UCSD-AML1 (cell line): ENCODE data around the gene NFASC.

ENCODE experiments used
- DNase-seq: peaks from one replicate; lab custom pipeline; 2025; ENCODE audit not compliant: unreplicated experiment; lab: John Stamatoyannopoulos, UW

Gene NFASC

GRCh38 chr1:205032508-205032907 is 161.8 kb downstream of the NFASC start:
- DNase-seq = no peak

- no peak for DNase-seq
Observed at GRCh38 chr1:205037539-205037938, 166.9 kb downstream of the NFASC start.

DNA sequence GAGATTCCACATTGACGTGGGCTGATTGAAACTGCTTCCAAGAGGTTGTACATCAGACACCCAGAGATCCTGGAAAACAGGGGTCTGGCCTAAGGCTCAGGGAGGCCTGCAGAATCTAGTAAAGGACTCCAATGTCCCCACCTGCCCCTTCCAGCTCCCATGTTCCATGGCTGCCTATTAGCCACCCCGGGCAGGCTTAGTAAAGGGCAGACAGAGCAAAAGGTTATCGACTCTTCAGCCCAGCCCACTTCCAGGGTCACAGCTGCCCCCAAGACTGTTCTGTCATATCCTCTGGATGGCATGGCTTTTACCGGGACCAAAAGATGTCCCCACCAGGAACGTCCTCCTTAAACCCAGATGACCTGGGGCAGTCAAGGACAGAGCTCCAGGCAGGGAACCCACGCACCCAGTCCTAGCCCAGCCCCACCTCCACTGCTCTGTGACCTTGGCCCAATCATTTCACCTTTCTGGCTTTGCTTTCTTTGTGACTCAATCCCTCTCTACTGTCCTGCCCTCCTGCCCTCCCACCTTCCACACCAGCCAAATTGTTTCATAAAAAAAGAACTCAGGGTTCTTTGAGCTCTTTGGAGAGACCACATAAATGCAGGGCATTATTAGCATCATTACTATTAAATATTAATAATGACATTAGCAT is 167.6 kb downstream of the NFASC start:
- no peak for DNase-seq

DNA sequence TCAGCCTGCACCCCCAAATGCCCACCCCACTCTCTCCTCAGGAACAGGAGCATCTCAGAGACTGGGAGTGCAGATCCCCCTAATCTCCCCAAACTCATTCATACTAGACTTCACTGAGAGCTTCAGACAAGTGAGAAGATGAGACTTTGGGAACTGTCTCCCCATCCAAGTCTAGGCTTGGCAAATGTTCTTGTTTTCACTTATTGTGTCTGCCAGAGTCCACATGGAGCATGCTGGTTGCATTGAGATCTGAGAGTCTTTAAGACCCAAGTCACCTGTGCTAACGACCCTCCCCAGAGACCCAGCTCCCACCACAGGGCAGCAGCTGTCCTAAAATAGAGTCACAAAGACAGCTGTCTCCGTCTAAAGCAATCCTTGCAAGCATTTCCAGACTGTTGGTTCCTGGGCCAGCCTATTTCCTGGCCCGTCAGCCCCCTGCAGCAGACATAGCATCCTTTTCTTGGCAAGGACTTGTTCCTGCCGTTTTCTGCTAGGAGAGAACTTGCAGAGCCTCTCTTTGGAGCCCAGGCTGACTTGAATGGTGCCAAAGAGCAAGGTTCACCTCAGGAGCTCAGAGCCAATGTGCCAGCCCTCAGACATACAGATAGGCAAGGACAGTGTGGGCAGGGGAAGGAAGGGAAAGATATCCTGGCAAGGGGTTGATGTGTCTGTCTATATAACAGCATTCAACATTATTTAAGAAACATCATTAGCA is 170.5 kb downstream of the NFASC start:
- no peak for DNase-seq

GRCh38 chr1:205041998-205042910 is 171.6 kb downstream of the NFASC start:
- DNase-seq = no peak

DNA sequence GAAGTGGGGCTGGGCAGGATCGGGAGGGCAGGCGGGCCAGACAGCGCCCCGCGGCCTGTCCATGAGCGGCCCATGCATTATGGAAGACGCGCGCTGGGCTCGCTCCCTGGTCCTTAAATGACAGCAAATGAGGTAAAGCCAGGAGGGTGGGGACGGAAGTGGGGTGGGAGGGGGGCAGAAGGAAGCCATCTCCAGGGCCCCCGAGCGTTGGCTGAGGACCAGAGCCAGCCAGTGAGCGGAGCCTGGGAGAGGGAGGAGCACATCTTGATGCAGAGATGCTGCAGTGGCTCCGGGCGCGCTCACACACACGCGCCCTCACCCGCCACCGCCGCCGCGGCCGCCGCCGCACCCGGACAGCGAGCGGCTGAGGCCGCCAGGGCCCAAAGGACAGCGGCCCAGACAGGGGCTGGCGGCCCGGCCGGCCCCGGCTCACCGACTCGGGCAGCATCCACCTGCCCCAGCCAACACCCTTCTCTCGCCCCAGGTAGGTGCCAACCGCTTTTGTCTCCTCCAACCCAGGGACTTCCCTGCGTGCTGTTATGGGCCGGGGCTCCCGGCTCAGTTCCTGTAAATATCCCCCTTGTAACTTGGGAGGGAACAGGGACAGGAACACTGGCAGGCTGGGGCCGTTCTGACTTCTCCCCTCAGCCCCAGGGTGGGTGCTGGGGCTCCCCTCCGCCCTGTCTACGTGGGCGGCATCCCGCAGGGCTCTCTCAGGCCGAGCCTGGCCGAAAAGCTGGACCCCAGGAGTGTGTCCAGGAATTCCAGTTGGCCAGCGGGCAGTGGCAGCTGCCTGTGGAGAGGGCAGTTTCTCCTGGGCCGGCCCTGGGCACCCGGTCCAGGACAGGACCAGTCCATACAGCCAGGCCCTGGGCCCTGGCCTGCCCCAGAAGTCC is 172.5 kb downstream of the NFASC start, which contains the start of gene CNTN2:
Gene CNTN2 (plus strand): TSS at position 302 of the 896 bp plus-strand sequence. CDS start 9,974 bp downstream, outside the sequence.
- no peak for DNase-seq

- DNase-seq = no peak
Observed at GRCh38 chr1:205043866-205044265, 173.2 kb downstream of the NFASC start.

- no peak for DNase-seq
Observed at GRCh38 chr1:205044741-205045140, 174.1 kb downstream of the NFASC start.

- DNase-seq = no peak
Observed at GRCh38 chr1:205045146-205045545, 174.5 kb downstream of the NFASC start.

- DNase-seq = no peak
Observed at GRCh38 chr1:205046870-205047269, 176.2 kb downstream of the NFASC start.

- DNase-seq = no peak
Observed at GRCh38 chr1:205047764-205048231, 177.1 kb downstream of the NFASC start.

DNA sequence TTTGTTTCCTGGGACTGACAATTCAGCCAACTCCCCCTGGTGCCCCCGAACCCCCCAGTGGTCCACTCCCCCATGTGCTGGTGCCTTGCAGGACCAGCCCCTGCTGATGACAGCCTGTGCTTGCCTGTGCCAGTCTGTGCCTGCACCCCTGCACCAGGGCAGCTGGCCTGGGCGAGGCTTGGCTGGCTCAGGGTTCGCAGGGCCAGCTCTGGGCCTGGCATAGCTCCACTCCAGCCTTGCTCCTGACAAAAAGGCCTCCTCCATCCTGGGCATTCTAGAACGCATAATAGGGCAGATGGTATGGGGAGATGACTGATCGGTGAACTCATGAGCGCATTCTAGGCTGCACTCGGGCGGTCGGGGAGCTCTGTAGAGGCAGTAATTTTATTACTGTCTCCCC is 177.7 kb downstream of the NFASC start:
- no peak for DNase-seq

DNA sequence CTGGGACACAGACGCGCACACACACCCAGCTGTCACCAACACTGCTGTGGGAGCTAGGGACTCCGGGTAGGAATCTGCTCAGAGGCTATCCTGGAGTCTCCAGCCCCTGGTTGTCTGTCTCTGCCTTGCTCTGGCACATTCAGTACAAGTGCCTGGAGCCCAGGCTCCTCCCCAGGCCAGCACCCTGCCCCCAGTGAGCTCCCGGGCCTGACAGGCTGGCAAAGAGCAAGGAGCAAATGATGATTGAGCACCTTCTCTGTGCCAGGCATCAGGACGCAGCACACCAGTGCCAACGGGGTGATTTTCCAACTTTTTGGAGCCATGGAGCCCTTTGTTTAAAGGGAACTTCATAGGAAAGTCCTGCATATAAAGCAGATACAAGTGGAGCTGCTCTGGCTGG is 178.8 kb downstream of the NFASC start:
- no peak for DNase-seq

DNA sequence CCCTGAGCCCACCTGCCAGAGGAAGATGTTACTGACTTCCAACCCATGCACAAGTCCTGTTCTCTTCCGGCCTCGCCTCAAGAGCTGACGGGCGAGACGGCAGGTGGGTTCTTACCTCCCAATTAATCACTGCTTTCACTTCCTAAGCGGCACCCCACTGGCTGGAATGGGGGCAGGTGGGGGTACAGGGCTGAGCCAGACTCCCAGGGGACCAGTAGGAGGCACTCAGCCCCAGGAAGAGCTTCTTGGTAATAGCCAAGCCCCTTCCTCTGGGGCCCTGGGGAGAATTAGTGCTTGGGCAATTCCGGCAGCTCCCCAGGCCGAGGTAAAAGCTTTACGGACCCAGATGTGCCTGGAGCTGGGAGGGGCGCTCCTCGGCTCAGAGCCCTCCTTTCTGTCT is 182.0 kb downstream of the NFASC start:
- no peak for DNase-seq

- no peak for DNase-seq
Observed at GRCh38 chr1:205053296-205053695, 182.6 kb downstream of the NFASC start.

DNA sequence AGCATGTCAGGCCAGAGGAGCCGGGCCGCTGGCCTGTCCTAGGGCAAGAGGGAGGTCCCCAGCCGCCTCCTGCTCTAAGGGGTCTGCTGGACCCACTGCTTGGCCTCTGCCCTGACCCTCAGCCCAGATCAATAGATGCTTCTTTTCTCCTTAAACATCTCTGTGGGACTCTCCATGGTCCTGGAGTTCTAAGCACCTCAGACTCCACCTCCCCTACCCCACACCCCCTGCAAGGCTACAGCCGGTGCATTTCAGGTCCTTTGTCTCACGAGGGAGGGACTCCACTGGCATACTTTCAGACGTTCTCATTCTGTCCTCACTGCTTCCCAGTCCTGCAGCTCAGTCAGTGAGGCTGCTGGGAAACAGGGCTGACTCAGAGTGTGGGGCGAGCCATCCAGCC is 183.4 kb downstream of the NFASC start:
- DNase-seq = no peak

GRCh38 chr1:205056188-205056611 is 185.5 kb downstream of the NFASC start:
- no peak for DNase-seq

- DNase-seq = no peak
Observed at GRCh38 chr1:205056956-205057568, 186.4 kb downstream of the NFASC start.

DNA sequence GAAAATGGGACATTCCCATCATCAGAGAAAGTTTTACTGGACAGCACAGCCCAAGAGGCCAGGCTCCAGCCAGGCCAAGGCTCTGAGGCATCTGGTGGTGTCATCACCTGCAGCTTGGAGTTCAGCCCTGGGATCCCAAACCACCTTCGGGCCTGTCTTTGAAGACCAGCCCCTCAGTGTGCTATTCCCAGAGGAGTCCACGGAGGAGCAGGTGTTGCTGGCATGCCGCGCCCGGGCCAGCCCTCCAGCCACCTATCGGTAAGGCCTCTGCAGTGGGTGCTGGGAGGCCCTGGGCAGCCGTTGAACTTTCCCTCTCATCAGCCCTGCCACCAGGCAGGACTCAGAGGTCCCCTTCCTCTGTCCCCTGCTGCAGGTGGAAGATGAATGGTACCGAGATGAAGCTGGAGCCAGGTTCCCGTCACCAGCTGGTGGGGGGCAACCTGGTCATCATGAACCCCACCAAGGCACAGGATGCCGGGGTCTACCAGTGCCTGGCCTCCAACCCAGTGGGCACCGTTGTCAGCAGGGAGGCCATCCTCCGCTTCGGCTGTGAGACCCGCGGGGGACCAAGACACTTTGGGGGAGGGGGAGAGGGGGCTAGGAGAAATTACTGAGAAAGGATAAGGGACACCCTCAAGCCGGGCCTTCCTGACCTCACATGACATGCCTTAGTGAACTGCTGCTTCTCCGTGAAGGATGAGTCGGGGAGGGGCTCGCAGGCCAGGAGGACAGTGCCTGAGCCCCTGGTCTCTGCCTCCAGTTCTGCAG is 187.3 kb downstream of the NFASC start:
- no peak for DNase-seq
